Neural cell (in vitro differentiated cells): ENCODE data around the gene HS6ST3. TPM values are rescaled to one million over a fixed set of nuclear protein-coding genes. Genes with fewer than 3 reads are reported as not detected.

Source experiments
- H2AFZ ChIP-seq: fragments of 200-600, 300-800 bp; sonication (generic), shearing (Covaris generic); 2 replicates; pipeline ENCODE4 v1.6.0; 2014; ENCODE audit warnings: low read depth, mild to moderate bottlenecking, antibody characterized with exemption, low read length, moderate library complexity
- H3F3A ChIP-seq: fragments of 200-600 bp; shearing (Covaris generic); 2 replicates; pipeline ENCODE4 v1.6.1; 2016; ENCODE audit warnings: mild to moderate bottlenecking, moderate library complexity, mixed read lengths, antibody characterized with exemption, low read length; ENCODE audit not compliant: insufficient read depth, poor library complexity, severe bottlenecking
- H3K27ac ChIP-seq: fragments of 200-600, 300-800 bp; sonication (generic), shearing (Covaris generic); 2 replicates; pipeline ENCODE4 v1.5.1; 2014; ENCODE audit warnings: mild to moderate bottlenecking, low read length, moderate library complexity
- H3K27me3 ChIP-seq: fragments of 300-800, 200-600 bp; sonication (generic), shearing (Covaris generic); 2 replicates; pipeline ENCODE4 v1.6.0; 2014; ENCODE audit warnings: mild to moderate bottlenecking, low read depth, low read length, moderate library complexity; ENCODE audit not compliant: insufficient read depth
- H3K36me3 ChIP-seq: fragments of 300-800, 200-600 bp; sonication (generic), shearing (Covaris generic); 2 replicates; pipeline ENCODE4 v1.5.1; 2014; ENCODE audit warnings: mild to moderate bottlenecking, antibody characterized with exemption, low read length, moderate library complexity; ENCODE audit not compliant: insufficient read depth
- H3K4me2 ChIP-seq: fragments of 300-800, 200-600 bp; sonication (generic), shearing (Covaris generic); 2 replicates; pipeline ENCODE4 v1.6.0; 2014; ENCODE audit warnings: mild to moderate bottlenecking, low read length
- H3K4me3 ChIP-seq: fragments of 300-800, 200-600 bp; sonication (generic), shearing (Covaris generic); 2 replicates; pipeline ENCODE4 v1.5.1; 2014; ENCODE audit warnings: mild to moderate bottlenecking, low read length, moderate library complexity
- H3K79me2 ChIP-seq: fragments of 200-600 bp; shearing (Covaris generic); replicated peaks from 2 replicates; pipeline ENCODE4 v1.6.0; 2014; ENCODE audit warnings: mild to moderate bottlenecking, low read length, moderate library complexity; ENCODE audit not compliant: insufficient read depth
- H3K9ac ChIP-seq: fragments of 300-800, 200-600 bp; sonication (generic), shearing (Covaris generic); 2 replicates; pipeline ENCODE4 v1.6.1; 2016; ENCODE audit warnings: mild to moderate bottlenecking, low read length, mixed read lengths
- H3K9me2 ChIP-seq: fragments of 200-600 bp; shearing (Covaris generic); 2 replicates; pipeline ENCODE4 v1.6.1; 2016; ENCODE audit warnings: mild to moderate bottlenecking, low read length, mixed read lengths; ENCODE audit not compliant: insufficient read depth
- H3K9me3 ChIP-seq: fragments of 200-600, 300-800 bp; sonication (generic), shearing (Covaris generic); 2 replicates; pipeline ENCODE4 v1.6.1; 2016; ENCODE audit warnings: mild to moderate bottlenecking, mixed run types, low read length, moderate library complexity, mixed read lengths
- H4K20me1 ChIP-seq: fragments of 200-600 bp; shearing (Covaris generic); 2 replicates; pipeline ENCODE4 v1.6.1; 2016; ENCODE audit warnings: mild to moderate bottlenecking, mixed run types; ENCODE audit not compliant: insufficient read depth
- CTCF ChIP-seq: fragments of 450-650 bp; IDR thresholded peaks from 2 replicates; pipeline ENCODE4 v1.5.1; 2014; ENCODE audit warnings: antibody characterized with exemption, mild to moderate bottlenecking, moderate library complexity; ENCODE audit not compliant: poor library complexity, severe bottlenecking
- EP300 ChIP-seq: fragments of 450-650 bp; conservative IDR thresholded peaks from 2 replicates; pipeline ENCODE4 v1.6.1; 2014; ENCODE audit warnings: antibody characterized with exemption, mild to moderate bottlenecking, moderate library complexity; ENCODE audit not compliant: poor library complexity, severe bottlenecking
- EZH2 ChIP-seq: fragments of 200-600, 300-800 bp; shearing (Covaris generic), sonication (generic); IDR thresholded peaks from 2 replicates; pipeline ENCODE4 v1.6.1; 2014; ENCODE audit warnings: antibody characterized with exemption, low read length, borderline replicate concordance, mild to moderate bottlenecking; ENCODE audit not compliant: insufficient read depth, poor library complexity, severe bottlenecking
- MXI1 ChIP-seq: fragments of 450-650 bp; conservative IDR thresholded peaks from 2 replicates; pipeline ENCODE4 v1.6.1; 2014; ENCODE audit warnings: antibody characterized with exemption, mild to moderate bottlenecking; ENCODE audit not compliant: poor library complexity, severe bottlenecking
- POLR2AphosphoS5 ChIP-seq: IDR thresholded peaks from 2 replicates; pipeline ENCODE4 v1.6.1; 2012
- RAD21 ChIP-seq: fragments of 450-650 bp; conservative IDR thresholded peaks from 2 replicates; pipeline ENCODE4 v1.6.1; 2014; ENCODE audit warnings: antibody characterized with exemption, mild to moderate bottlenecking, moderate library complexity
- REST ChIP-seq: IDR thresholded peaks from 2 replicates; pipeline ENCODE4 v1.6.1; 2012; ENCODE audit warnings: borderline replicate concordance
- SMC3 ChIP-seq: fragments of 450-650 bp; conservative IDR thresholded peaks from 2 replicates; pipeline ENCODE4 v1.6.1; 2014; ENCODE audit warnings: antibody characterized with exemption, mild to moderate bottlenecking, moderate library complexity; ENCODE audit not compliant: poor library complexity
- TAF1 ChIP-seq: IDR thresholded peaks from 2 replicates; pipeline ENCODE4 v1.6.1; 2012; ENCODE audit warnings: low read depth
- polyA plus RNA-seq: library from polyadenylated mRNA; depleted of rRNA; stranded (reverse); fragments of >200 nt; gene quantifications from 2 replicates; pipeline ENCODE4 v1.2.3, GENCODE V29; 2014

Gene HS6ST3
- polyA plus RNA-seq, 1 donor from 2014 or later = 10.9 TPM

GRCh38 chr13:96741779-96742178 is 651.9 kb downstream of the HS6ST3 start:
- H3K27me3 ChIP-seq = no peaks in the 10 kb centered on the region
- H3K4me3 ChIP-seq = no peak overlapping the region
- no peaks in the 10 kb centered on the region for H3K9me2 ChIP-seq
- H3F3A ChIP-seq = no peaks in the 10 kb centered on the region
- no peaks in the 10 kb centered on the region for H4K20me1 ChIP-seq
- H3K9ac ChIP-seq = no peak overlapping the region
- H2AFZ ChIP-seq = no peak overlapping the region
- no peak overlapping the region for H3K4me2 ChIP-seq
- TF ChIP-seq EZH2 (no peak), TAF1 (no peak), EP300 (no peak), CTCF (no peak), RAD21 (no peak), SMC3 (no peak), REST (no peak), POLR2AphosphoS5 (no peak), MXI1 (no peak)
- H3K79me2 ChIP-seq = no peaks in the 10 kb centered on the region
- H3K9me3 ChIP-seq = no peaks in the 10 kb centered on the region
- no peak overlapping the region for H3K27ac ChIP-seq
- no peaks in the 10 kb centered on the region for H3K36me3 ChIP-seq

GRCh38 chr13:96743296-96744089 is 653.6 kb downstream of the HS6ST3 start:
- H3K36me3 ChIP-seq = no peaks in the 10 kb centered on the region
- TF ChIP-seq EZH2 (no peak), MXI1 (no peak), CTCF (no peak)
- no peaks in the 10 kb centered on the region for H3K27me3 ChIP-seq
- no peak overlapping the region for H2AFZ ChIP-seq
- no peak overlapping the region for H3K9ac ChIP-seq
- H4K20me1 ChIP-seq = no peaks in the 10 kb centered on the region
- H3K4me3 ChIP-seq = no peak overlapping the region
- H3K9me3 ChIP-seq = no peaks in the 10 kb centered on the region
- H3F3A ChIP-seq = no peaks in the 10 kb centered on the region
- no peaks in the 10 kb centered on the region for H3K9me2 ChIP-seq
- H3K27ac ChIP-seq = peak overlapping the region; percentile 0
- no peak overlapping the region for H3K4me2 ChIP-seq
- H3K79me2 ChIP-seq = no peaks in the 10 kb centered on the region
